Testis (tissue), 2 donors: Measurements from ENCODE around the gene KIF12.

Experiments used
- POLR2A ChIP-seq: fragments of 450-650 bp; IDR thresholded peaks from one replicate; pipeline ENCODE4 v1.6.1; 2017; ENCODE audit warnings: antibody characterized with exemption, mild to moderate bottlenecking, moderate library complexity
- TF ChIP-seq, protein P1 (sequence below), 3 experiments: fragments of 450-650 bp in 2 of 3; fragments of 200-600 bp in 1 of 3; sonication (generic) in 1 of 3; IDR thresholded peaks; one replicate each; pipeline ENCODE4 v1.5.1; 2016 to 2019; ENCODE audit warnings: antibody characterized with exemption in 3 of 3, mild to moderate bottlenecking in 2 of 3, moderate library complexity in 1 of 3

DNA sequence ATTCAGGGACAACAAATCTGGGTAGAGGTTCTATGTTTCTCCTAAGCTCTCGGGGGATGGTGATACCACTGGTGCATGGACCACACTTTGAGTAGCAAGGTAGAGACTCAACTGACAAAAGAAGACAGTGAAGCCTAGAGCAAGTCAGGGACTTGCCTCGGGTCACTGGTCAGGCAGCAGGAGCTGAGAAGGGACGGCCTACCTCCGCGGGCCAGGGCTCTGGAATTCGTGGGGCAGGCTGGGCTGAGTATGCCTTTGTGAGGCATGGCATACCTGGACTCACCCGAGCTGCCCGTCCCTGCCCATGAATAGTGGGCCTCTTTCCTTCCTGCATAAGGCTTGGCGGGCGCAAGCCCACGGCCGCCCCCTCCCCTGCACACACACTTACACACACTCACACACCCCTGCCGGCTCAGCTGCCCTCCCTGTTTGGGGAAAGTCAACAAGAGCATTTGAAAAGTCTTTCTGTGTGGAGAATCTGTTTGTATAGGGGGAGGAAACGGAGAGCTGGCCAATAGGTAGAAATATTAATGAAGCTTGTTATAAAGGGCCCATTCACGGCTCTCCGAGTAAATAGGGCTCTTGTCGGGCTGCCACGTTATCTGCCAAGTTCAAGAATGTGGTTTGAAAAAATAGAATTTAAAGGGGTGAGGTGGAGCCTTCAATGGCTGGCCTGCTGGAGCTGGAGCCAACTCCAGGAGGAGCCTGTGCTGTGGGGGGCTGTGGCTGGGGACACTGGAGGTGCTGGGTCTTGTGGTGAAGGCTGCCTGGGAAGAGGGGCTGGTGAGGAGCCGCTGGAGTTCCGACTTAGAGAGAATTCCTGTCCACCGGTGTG, 19.1 kb upstream of the KIF12 start:
- TF ChIP-seq, protein P1, sequence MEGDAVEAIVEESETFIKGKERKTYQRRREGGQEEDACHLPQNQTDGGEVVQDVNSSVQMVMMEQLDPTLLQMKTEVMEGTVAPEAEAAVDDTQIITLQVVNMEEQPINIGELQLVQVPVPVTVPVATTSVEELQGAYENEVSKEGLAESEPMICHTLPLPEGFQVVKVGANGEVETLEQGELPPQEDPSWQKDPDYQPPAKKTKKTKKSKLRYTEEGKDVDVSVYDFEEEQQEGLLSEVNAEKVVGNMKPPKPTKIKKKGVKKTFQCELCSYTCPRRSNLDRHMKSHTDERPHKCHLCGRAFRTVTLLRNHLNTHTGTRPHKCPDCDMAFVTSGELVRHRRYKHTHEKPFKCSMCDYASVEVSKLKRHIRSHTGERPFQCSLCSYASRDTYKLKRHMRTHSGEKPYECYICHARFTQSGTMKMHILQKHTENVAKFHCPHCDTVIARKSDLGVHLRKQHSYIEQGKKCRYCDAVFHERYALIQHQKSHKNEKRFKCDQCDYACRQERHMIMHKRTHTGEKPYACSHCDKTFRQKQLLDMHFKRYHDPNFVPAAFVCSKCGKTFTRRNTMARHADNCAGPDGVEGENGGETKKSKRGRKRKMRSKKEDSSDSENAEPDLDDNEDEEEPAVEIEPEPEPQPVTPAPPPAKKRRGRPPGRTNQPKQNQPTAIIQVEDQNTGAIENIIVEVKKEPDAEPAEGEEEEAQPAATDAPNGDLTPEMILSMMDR (IDR thresholded peaks at IDR 0.05), result no peak
- TF ChIP-seq POLR2A, result no peak
